Smooth muscle cell (in vitro differentiated cells): ENCODE results near the gene GEMIN2. TPM values are rescaled to one million over a fixed set of nuclear protein-coding genes. Genes with fewer than 3 reads are reported as not detected.

ENCODE experiments used
- DNase-seq: peaks from one replicate; lab custom pipeline; 2025; ENCODE audit not compliant: unreplicated experiment; lab: John Stamatoyannopoulos, UW
- H2AFZ ChIP-seq: fragments of 200-600 bp; sonication (generic); 2 replicates; pipeline ENCODE4 v1.6.0; 2016; ENCODE audit warnings: antibody characterized with exemption, low read depth, mild to moderate bottlenecking
- H3F3A ChIP-seq: fragments of 200-600 bp; sonication (generic); 2 replicates; pipeline ENCODE4 v1.6.0; 2017; ENCODE audit warnings: antibody characterized with exemption, low read depth
- H3K27ac ChIP-seq: fragments of 200-600 bp; sonication (generic); 2 replicates; pipeline ENCODE4 v1.5.1; 2016; ENCODE audit warnings: low read depth, mild to moderate bottlenecking
- H3K27me3 ChIP-seq: fragments of 200-600 bp; sonication (generic); 2 replicates; pipeline ENCODE4 v1.6.1; 2016; ENCODE audit warnings: low read depth, mild to moderate bottlenecking
- H3K36me3 ChIP-seq: fragments of 200-600 bp; sonication (generic); 2 replicates; pipeline ENCODE4 v1.5.1; 2016; ENCODE audit warnings: low read depth
- H3K4me1 ChIP-seq: fragments of 200-600 bp; sonication (generic); 2 replicates; pipeline ENCODE4 v1.5.1; 2016; ENCODE audit warnings: low read depth
- H3K4me2 ChIP-seq: fragments of 200-600 bp; sonication (generic); 2 replicates; pipeline ENCODE4 v1.6.0; 2016; ENCODE audit warnings: mild to moderate bottlenecking
- H3K4me3 ChIP-seq: fragments of 200-600 bp; sonication (generic); 2 replicates; pipeline ENCODE4 v1.5.1; 2016; ENCODE audit warnings: mild to moderate bottlenecking
- H3K79me2 ChIP-seq: fragments of 200-600 bp; sonication (generic); 2 replicates; pipeline ENCODE4 v1.6.0; 2016; ENCODE audit warnings: low read depth, mild to moderate bottlenecking
- H3K9ac ChIP-seq: fragments of 200-600 bp; sonication (generic); 2 replicates; pipeline ENCODE4 v1.6.0; 2016; ENCODE audit warnings: low read depth
- H3K9me3 ChIP-seq: fragments of 200-600 bp; sonication (generic); replicated peaks from 2 replicates; pipeline ENCODE4 v1.5.1; 2016; ENCODE audit warnings: low read depth
- H4K20me1 ChIP-seq: fragments of 200-600 bp; sonication (generic); 2 replicates; pipeline ENCODE4 v1.6.0; 2016; ENCODE audit warnings: low read depth
- CTCF ChIP-seq: fragments of 200-600 bp; sonication (generic); IDR thresholded peaks from 2 replicates; pipeline ENCODE4 v1.5.1; 2017; ENCODE audit warnings: borderline replicate concordance, mild to moderate bottlenecking, antibody characterized with exemption; ENCODE audit not compliant: insufficient read depth, poor library complexity, severe bottlenecking
- WGBS: methylation state at CpG from one replicate; pipeline ENCODE4 v1.1.7; 2016; ENCODE audit warnings: low lambda C conversion rate; 5-methylcytosine and 5-hydroxymethylcytosine counted together
- polyA plus RNA-seq: library from polyadenylated mRNA; unstranded; fragments of >200 nt; fragmentation: Nextera tagmentation; extraction: Ambion mirVana; gene quantifications from 2 replicates; pipeline ENCODE4 v1.2.1, GENCODE V29; 2016
- total RNA-seq: library from RNA; depleted of rRNA; stranded (reverse); fragments of >200 nt; gene quantifications from 2 replicates; pipeline ENCODE4 v1.2.3, GENCODE V29; 2014

GEMIN2 gene
- total and polyA plus RNA-seq, 2 experiments from 2014 or later, result 18.1 to 29.6 TPM

GRCh38 chr14:39179042-39179441, 64.9 kb downstream of the GEMIN2 start:
- Histone ChIP-seq H3K27ac (no peak overlapping the region), H3F3A (peaks cover 48% of the 10 kb centered on the region), H2AFZ (no peak overlapping the region), H3K9me3 (no peaks in the 10 kb centered on the region), H3K27me3 (no peaks in the 10 kb centered on the region), H4K20me1 (peaks cover 76% of the 10 kb centered on the region), H3K4me2 (no peak overlapping the region), H3K79me2 (peaks cover 55% of the 10 kb centered on the region), H3K4me1 (peaks cover 15% of the 10 kb centered on the region), H3K9ac (no peak overlapping the region), H3K36me3 (peaks cover 60% of the 10 kb centered on the region), H3K4me3 (no peak overlapping the region)
- DNase-seq, result no peak
- TF ChIP-seq CTCF, result no peak
- 99% methylated on average over 6 of the region's 6 CpGs for WGBS

- Histone ChIP-seq H3F3A (peaks cover 53% of the 10 kb centered on the region), H3K79me2 (peaks cover 50% of the 10 kb centered on the region), H3K9ac (no peak overlapping the region), H3K9me3 (no peaks in the 10 kb centered on the region), H3K4me2 (no peak overlapping the region), H4K20me1 (peaks cover 73% of the 10 kb centered on the region), H3K27ac (no peak overlapping the region), H3K36me3 (peaks cover 60% of the 10 kb centered on the region), H3K4me1 (peaks cover 15% of the 10 kb centered on the region), H3K27me3 (no peaks in the 10 kb centered on the region), H2AFZ (no peak overlapping the region), H3K4me3 (no peak overlapping the region)
- WGBS, result 99% methylated on average over 5 of the region's 5 CpGs
- DNase-seq, result no peak
- no peak for TF ChIP-seq CTCF
Measured at GRCh38 chr14:39180553-39180952, 66.4 kb downstream of the GEMIN2 start.

DNA sequence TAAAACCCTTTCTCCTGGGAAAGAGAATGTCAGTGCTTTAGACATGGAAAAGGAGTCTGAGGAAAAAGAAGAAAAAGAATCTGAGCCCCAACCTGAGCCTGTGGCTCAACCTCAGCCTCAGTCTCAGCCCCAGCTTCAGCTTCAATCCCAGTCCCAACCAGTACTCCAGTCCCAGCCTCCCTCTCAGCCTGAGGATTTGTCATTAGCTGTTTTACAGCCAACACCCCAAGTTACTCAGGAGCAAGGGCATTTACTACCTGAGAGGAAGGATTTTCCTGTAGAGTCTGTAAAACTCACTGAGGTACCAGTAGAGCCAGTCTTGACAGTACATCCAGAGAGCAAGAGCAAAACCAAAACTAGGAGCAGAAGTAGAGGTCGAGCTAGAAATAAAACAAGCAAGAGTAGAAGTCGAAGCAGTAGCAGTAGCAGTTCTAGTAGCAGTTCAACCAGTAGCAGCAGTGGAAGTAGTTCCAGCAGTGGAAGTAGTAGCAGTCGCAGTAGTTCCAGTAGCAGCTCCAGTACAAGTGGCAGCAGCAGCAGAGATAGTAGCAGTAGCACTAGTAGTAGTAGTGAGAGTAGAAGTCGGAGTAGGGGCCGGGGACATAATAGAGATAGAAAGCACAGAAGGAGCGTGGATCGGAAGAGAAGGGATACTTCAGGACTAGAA, 67.0 kb downstream of the GEMIN2 start:
- Histone ChIP-seq H3F3A (peaks cover 53% of the 10 kb centered on the region), H3K27me3 (no peaks in the 10 kb centered on the region), H3K27ac (no peak overlapping the region), H3K36me3 (peaks cover 60% of the 10 kb centered on the region), H3K9ac (no peak overlapping the region), H3K4me2 (no peak overlapping the region), H3K4me3 (no peak overlapping the region), H4K20me1 (peaks cover 67% of the 10 kb centered on the region), H3K79me2 (peaks cover 43% of the 10 kb centered on the region), H3K9me3 (no peaks in the 10 kb centered on the region), H2AFZ (no peak overlapping the region), H3K4me1 (peaks cover 13% of the 10 kb centered on the region)
- TF ChIP-seq CTCF, result no peak
- 96% methylated on average over 7 of the region's 7 CpGs for WGBS
- DNase-seq, result no peak

DNA sequence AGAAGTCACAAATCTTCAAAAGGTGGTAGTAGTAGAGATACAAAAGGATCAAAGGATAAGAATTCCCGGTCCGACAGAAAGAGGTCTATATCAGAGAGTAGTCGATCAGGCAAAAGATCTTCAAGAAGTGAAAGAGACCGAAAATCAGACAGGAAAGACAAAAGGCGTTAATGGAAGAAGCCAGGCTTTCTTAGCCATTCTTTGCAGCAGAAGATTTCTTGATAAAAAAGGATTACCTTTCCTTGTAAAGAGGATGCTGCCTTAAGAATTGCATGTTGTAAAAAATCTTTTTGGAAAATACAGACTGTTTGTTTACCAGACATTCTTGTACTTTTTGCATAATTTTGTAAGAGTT, 67.5 kb downstream of the GEMIN2 start:
- H3K9me3 ChIP-seq, result no peaks in the 10 kb centered on the region
- H3K4me2 ChIP-seq, result no peak overlapping the region
- TF ChIP-seq CTCF, result no peak
- no peak overlapping the region for H2AFZ ChIP-seq
- H3K4me1 ChIP-seq, result peaks cover 8% of the 10 kb centered on the region
- H3K27me3 ChIP-seq, result no peaks in the 10 kb centered on the region
- H3K79me2 ChIP-seq, result peaks cover 38% of the 10 kb centered on the region
- H3K36me3 ChIP-seq, result peaks cover 59% of the 10 kb centered on the region
- no peak overlapping the region for H3K9ac ChIP-seq
- 94% methylated on average over 5 of the region's 5 CpGs for WGBS
- H3K27ac ChIP-seq, result no peak overlapping the region
- H4K20me1 ChIP-seq, result peaks cover 62% of the 10 kb centered on the region
- no peak overlapping the region for H3K4me3 ChIP-seq
- no peak for DNase-seq
- peaks cover 53% of the 10 kb centered on the region for H3F3A ChIP-seq
